HG02970 (cell line): Measurements from ENCODE around the gene DHRS7B.
"Not testable (repeated sequence)": the region's sequence is repeated elsewhere in the genome, so short reads cannot be mapped to it uniquely, and the experiment has no call there.

Source experiments
- ATAC-seq: cut with Tn5 transposase; IDR thresholded peaks from one replicate; pipeline ENCODE4 v1.9.1; 2021; ENCODE audit warnings: mild to moderate bottlenecking, moderate library complexity, moderate number of reproducible peaks; ENCODE audit not compliant: unreplicated experiment, low FRiP score

Gene DHRS7B

DNA sequence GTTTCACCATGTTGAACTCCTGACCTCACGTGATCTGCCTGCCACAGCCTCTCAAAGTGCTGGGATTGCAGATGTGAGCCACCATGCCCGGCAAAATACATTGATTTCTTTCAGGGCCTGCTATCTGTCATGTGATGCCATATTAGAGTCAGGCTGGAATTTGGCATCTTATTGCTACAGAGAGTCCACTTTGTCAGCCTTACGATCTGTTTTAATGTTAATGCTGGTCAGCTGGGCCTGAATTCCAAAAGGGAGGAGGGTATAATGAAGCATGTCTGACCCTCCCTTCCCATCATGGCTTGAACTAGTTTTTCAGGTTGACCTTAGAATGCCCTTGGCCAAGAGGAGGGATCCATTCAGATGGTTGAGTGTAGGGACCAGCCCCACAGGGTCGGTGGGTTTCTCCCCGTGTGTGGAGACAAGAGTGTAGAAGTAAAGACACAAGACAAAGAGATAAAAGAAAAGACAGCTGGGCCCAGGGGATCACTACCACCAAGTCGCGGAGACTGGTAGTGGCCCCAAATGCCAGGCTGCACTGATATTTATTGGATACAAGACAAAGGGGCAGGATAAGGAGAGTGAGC is 19.6 kb upstream of the DHRS7B start:
- not testable (repeated sequence) for ATAC-seq

GRCh38 chr17:21108651-21109050 is 18.1 kb upstream of the DHRS7B start:
- ATAC-seq = no peak

- no peak for ATAC-seq
Measured at GRCh38 chr17:21113049-21113690, 13.6 kb upstream of the DHRS7B start.

DNA sequence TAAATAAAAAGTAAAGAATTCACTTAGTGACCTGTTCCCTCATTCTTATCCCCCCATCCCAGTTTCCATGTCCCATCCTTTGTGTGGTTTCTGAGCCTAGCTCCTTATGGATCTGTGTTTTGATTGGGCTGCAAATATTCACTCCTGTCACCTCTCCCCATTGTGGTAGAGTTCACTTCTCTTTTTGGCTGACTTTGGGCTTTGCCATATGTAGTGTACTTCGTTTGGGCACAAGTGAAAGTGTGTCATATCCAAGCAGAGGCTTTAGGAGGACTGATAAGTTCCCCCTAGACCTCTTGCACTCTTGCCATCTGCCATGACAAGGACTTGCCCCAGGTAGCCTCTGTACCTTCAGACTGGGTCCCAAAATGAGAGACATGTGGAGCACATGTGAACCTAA is 13.0 kb upstream of the DHRS7B start:
- no peak for ATAC-seq

DNA sequence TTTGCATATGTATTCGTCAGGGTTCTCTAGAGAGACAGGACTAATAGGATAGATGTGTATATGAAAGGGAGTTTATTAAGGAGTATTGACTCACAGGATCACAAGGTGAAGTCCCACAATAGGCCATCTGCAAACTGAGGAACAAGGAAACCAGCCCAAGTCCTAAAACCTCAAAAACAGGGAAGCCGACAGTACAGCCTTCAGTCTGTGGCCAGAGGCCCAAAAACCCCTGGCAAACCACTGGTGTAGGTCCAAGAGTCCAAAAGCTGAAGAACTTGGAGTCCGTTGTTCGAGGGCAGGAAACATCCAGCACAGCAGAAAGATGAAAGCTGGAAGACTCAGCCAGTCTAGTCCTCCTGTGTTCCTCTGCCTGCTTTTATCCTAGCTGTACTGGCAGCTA is 12.0 kb upstream of the DHRS7B start:
- not testable (repeated sequence) for ATAC-seq

- no peak for ATAC-seq
Measured at GRCh38 chr17:21119247-21119918, 7.4 kb upstream of the DHRS7B start.

DNA sequence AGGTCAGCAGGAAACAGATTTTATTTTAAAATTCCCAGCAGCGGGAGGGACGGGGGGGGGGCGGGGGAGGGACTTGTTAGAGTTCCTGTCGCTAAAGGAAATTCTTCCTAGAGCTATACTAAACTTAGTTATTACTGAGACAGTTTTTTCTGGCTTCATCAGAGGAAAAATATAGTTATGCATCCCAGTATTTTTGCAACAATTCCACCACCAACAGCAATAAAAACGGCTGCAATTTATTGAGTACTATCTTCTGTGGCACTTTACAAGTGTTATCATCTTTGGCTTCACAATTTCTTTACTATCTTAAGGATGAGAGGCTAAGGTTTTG is 6.9 kb upstream of the DHRS7B start:
- no peak for ATAC-seq

- ATAC-seq = no peak
Measured at GRCh38 chr17:21124086-21124485, 2.7 kb upstream of the DHRS7B start.

DNA sequence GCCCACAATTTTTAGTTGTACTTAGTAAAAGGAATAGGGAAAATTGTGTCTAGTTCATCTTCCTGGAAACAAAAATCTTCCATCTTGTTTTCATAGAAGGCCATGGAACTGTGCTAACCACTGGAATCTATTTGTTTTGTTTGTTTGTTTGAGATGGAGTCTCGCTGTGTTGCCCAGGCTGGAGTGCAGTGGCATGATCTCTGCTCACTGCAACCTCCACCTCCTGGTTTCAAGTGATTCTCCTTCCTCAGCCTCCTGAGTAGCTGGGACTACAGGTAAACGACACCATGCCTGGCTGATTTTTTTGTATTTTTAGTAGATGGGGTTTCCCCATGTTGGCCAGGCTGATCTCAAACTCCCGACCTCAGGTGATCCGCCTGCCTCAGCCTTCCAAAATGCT is 2.2 kb upstream of the DHRS7B start:
- ATAC-seq = not testable (repeated sequence)

GRCh38 chr17:21125862-21126261 is 902 bp upstream of the DHRS7B start:
- ATAC-seq = no peak

GRCh38 chr17:21127509-21128077 is 829 bp downstream of the DHRS7B start:
- no peak for ATAC-seq

DNA sequence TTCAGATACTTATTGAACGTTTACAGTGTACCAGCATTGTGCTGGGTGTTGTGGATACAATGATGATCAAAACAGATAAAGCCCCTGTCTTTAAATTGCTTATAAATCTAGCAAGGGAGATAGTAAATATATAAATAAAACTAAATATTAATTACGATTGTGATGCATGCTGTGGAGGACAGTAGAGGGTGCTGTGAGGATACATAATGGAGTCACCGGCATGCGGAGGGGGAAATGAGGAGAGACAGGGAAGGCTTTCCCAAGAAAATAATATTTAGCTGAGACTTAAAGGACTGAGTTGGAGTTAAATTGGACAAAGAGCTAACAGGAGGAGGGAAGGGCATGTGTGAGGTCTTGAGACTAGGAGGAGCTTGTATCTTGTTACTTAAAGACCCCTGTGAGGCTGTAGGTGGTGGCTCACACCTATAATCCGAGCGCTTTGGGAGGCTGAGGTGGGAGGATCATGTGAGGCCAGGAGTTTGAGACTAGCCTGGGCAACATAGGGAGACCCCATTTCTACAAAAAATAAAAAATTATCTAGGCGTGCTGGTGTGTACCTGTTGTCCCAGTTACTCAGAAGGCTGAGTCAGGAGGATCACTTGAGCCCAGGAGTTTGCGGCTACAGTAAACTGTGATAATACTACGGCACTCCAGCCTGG is 2.4 kb downstream of the DHRS7B start:
- ATAC-seq = no peak

GRCh38 chr17:21131137-21131536 is 4.4 kb downstream of the DHRS7B start:
- ATAC-seq = no peak

DNA sequence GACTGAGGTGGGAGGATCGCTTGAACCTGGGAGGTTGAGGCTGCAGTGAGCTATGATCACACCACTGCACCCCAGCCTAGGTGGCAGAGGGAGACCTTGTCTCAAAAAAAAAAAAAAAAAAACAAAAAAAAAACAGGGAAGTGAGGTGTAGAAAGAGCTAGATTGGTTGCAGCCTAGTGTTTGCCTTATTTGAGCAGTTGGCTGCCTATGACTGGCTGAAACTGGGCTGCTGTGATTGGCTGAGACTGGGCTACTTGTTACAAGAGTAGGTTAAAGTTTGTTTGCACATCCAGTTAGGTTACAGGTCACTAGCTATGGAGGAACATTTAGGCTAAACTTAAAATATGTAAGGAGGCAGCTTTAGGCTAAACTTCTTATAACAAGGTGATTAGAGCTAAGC is 5.7 kb downstream of the DHRS7B start:
- ATAC-seq = no peak

GRCh38 chr17:21134559-21134958 is 7.8 kb downstream of the DHRS7B start:
- no peak for ATAC-seq

DNA sequence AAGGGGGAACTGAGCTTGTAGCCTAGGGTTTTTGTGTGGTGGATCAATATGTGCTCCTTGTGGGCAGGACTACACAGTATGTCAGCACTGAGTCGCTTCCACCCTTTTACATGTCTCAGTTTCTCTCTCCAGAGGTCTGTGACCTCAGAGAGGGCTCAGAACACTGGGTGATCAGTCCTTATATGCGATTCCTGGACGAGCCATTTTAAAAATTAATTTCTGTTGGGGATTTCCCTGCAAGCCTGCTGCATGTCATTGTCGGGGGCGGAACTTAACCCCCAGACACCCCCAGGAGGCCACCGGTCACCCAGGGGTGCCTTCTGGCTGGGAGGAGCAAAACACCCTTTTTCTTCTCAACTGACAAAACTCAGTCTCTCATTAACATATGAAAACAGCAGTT is 14.1 kb downstream of the DHRS7B start:
- ATAC-seq = peak; percentile 51

GRCh38 chr17:21141331-21141730 is 14.6 kb downstream of the DHRS7B start:
- no peak for ATAC-seq

GRCh38 chr17:21142065-21142464 is 15.3 kb downstream of the DHRS7B start:
- not testable (repeated sequence) for ATAC-seq

DNA sequence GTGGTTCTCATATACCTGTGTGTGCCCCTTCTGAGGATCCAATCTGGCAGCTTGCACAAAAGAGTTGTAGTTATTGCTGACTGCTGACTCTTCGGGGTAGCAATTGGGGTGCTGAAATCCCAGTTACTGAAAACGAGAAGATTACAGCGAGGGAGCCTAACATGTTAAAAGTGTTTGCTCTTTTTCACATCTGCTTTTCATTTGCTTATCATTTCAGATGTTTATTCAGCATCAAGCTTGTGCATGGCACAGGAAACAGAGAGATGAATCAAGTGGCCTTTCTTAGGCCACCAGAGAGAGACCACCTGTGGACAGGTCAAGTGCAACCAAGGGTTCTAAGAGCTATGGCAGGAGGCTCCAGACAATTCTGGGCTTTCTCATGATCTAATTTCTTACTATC is 16.9 kb downstream of the DHRS7B start:
- ATAC-seq = no peak

DNA sequence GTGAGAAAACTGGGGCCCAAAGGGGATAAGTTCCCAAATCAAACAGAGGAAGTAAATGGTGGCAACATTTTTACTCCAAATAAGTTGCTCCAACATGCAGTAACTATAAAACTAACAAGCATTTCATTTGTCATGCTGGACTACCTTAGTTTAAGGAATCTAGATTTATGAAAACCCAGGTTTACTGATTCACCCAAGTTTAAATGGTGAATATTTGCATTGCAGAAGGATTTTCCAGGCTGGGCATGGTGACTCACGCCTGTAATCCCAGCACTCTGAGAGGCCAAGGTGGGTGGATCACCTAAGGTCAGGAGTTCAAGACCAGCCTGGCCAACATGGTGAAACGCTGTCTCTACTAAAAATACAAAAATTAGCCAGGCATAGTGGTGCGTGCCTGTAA is 17.5 kb downstream of the DHRS7B start:
- not testable (repeated sequence) for ATAC-seq

- no peak for ATAC-seq
Measured at GRCh38 chr17:21146362-21147015, 19.7 kb downstream of the DHRS7B start.
